Panc1 (cell line): Measurements from ENCODE around the gene ZNF484.
"Not testable (repeated sequence)": the region's sequence is repeated elsewhere in the genome, so short reads cannot be mapped to it uniquely, and the experiment has no call there.

ENCODE experiments used
- CTCF ChIP-seq: fragments of 450-650 bp; IDR thresholded peaks from 2 replicates; pipeline ENCODE4 v1.5.1; 2017; ENCODE audit warnings: mild to moderate bottlenecking
- POLR2AphosphoS5 ChIP-seq: IDR thresholded peaks from 2 replicates; pipeline ENCODE4 v1.6.1; 2012; ENCODE audit warnings: mild to moderate bottlenecking, low read depth, low read length, moderate library complexity
- SIN3A ChIP-seq: IDR thresholded peaks from 2 replicates; pipeline ENCODE4 v1.6.1; 2012; ENCODE audit warnings: low read depth, mild to moderate bottlenecking, low read length, moderate library complexity, borderline replicate concordance; ENCODE audit not compliant: insufficient read depth

- not testable (repeated sequence) for TF ChIP-seq CTCF, POLR2AphosphoS5, SIN3A
These were observed 52.8 kb downstream of the ZNF484 start for GRCh38 chr9:92825065-92825464.
